ENCODE results near the gene IMMP2L.

Gene IMMP2L

DNA sequence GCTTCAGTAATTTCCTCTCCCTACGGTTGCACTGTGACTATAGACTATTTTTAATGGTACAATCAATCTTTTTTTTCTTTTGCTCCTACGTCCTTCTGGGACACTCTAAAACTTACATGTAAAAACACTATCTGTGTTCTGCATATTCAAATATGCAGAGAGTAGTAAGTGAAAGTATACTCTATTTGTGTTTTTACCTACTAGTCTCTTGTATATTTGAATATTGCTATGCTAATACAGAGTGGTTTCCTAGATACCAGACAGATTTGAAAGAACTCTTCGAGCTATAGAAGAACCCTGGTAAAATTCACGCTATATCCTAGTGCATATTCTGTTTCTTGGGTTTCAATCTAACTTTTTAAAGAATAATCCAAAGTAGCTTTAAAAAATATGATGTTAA lies 672.2 kb downstream of the IMMP2L start:
- no peak for DNase-seq

DNA sequence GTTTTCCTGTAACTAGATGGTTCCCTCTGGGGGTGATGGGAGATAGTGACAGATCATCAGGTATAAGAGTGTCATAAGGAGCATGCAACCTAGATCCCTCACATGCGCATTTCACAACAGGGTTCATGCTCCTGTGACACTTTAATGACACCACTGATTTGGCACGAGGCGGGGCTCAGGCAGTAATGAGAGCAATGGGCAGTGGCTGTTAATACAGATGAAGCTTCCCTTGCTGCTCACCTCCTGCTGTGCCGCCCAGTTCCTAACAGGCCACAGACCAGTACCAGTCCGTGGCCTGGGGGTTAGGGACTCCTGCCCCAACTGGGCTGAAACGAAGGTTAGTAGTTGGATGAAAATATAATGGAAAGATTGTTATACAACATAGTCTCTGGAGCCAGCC lies 673.0 kb downstream of the IMMP2L start:
- DNase-seq = no peak

DNA sequence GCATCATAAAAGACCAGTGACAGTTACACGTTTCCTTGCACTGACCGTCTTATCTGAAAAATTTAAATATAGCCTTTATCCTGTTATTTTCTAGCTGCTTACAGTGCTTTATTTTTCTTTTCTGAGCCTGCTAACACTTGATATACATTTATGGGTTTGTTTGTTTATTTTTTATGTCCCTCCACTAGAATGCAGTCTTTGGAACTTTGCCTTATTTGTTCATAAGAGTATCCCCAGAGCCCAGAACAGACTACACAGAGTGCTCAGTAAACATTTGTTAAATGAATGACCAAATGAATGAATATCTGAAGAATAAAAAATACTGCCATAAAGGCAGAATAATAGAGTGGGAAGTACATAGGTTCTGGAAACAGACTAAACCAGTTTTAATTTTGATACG lies 673.7 kb downstream of the IMMP2L start:
- no peak for DNase-seq

DNA sequence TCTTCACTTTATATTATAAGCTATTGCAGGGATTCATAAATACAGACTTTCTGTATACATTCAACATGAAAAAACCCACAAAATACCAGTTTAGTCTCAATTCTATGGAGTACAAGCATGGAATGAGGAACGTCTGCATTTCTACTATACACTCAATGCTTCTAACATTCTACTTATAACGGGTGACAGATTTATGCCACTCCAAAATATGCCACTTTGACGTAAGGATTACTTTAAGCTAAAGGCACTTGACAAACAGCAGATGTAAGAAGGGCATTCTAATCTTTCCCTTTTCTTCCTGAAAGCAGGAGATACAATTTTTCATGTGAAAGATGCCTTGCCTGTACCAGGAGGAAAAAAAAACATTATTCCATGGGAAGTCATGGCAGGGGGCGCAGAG lies 676.8 kb downstream of the IMMP2L start:
- no peak for DNase-seq

DNA sequence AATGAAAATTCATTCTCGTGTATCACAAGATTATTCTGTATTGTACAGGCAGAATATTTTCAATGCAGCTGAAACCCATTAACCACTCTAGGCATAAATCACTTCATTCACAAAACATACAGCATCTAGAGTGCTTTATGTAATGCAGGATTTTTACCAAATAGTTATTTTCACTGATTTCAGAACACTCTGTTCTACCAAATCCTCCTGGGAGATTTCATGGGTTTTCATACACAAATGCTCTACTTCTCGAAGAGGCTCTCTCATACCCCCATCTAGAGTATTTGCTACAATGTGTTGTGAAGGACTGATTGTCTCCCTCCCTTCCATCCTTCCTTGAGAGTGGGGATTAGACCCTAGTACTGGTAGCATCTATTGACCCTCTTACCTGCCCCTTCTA lies 680.6 kb downstream of the IMMP2L start:
- DNase-seq = no peak

DNA sequence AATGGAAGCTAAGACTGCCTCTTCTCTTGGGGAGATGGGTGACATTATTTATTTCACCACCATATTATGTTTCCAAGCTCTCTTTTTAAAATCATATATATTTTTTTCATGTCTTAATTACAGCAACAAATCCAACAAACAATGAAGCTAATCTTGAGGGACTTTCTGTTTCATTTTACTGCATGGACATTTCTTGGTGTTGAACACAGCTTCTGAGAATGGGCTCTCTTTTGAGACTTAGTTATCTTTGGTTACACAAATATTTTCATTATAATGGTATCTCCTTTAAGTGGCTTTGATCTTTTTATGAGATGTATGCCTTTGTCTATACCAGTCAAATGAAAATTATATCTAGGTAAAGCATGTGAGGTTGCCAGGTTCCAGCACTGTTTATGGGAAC lies 681.3 kb downstream of the IMMP2L start:
- DNase-seq = no peak

DNA sequence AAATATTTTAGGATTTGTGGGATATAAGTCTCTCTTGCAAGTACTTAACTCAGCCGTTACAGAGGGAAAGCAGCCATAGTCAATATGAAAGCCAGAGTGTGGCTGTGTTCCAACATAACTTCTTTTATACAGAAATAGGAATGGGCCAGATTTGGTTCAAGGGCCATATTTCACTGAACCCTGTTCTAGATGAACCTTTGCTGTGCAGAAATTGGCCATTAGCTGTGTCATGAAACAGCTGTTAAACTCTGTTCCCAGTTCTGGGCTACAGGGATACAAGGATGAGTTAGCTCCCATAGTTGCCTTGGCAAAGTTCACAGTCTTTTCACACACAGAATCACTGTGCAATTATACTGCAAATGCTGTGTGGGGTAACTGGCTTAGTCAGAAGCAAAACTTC lies 685.3 kb downstream of the IMMP2L start:
- DNase-seq = no peak

DNA sequence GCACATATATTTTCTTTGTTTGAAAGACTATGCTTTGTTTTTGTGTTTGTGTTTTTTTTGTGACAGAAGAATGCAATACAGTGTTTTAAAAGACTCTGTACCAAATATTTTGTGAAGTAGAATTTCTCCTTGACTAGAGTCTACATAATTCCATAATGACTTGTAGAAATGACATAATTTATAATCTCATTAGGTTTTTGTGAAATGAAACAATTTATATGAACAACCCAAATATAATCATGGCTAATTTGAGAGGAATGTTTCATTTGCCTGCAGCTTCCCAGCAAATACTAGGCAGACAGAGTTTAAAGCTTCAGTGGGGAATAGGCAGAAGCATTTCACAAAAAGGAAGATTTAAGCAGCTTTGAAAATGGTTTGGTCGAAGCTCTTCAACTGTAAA lies 686.9 kb downstream of the IMMP2L start:
- no peak for DNase-seq

DNA sequence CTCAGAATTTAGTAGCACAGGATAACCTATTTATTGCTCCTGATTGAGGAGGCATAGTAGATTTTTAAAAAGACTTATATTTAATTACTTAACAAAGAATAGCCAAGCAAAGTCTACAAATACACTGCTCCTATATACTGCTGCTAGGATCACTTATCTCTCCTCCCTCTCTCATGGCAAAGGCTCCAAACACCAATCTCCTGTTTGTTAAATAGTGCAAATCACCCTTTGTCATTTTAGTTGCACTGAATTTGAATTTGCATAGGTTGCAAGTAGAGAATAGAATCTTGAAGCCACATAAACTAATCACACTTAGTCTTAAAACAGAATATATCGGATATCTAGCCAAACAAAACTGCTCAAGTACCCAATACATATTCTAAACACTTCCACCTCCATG lies 690.4 kb downstream of the IMMP2L start:
- DNase-seq = no peak

DNA sequence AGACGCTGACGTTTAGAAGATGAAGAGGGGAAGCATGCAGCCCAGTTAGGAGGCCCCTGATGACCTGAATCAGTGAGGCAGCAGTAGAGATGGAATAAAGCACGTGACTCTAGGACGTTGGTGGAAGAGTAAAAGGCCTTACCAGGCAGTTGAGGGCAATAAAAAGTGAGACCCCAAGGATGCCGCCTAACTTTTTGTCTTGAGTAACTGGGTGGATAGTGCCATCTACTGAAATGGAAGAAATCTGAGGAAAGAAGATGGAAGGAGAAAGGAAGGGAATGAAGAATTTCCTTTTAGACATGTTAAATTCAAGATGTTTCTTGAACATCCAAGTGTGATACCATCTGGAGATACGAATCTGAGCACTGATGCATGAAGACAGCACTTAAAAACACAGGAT lies 691.4 kb downstream of the IMMP2L start:
- no peak for DNase-seq

DNA sequence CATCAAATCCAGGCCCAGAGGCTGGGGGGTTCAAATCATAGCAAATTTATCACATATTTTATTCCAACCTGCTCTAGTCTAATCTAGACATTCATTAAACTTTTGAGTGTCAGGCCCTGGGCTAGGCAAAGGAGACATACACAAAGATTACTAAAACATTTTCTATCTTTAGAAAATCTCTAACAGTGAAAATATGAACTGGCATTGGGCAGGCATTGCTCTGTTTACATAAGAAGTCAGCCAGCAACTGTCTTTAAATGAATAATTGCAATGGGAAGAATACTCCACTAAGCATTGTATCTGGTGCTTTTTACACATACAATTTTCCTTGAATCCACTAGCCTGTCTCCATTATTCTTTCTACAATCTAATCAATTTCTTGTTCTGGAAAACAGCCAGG lies 693.8 kb downstream of the IMMP2L start:
- no peak for DNase-seq

DNA sequence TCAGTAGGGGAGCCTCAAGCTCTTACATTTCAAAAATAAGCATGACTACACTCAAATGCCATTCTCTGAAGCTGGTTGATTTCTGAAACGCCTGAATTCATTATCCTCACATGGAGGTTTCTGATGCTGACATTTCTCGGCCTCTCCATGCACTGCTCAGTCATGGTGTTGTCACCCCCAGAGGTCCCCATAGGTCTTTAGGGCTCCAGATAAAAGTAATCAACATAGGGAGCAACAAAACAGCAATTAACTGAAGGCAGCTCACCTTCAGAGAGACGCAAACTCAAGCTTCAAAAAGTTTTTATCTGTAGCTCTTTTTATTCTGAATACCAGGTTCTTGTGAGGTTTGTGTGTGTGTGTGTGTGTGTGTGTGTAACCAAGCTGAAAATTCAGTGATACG lies 694.5 kb downstream of the IMMP2L start:
- DNase-seq = no peak

DNA sequence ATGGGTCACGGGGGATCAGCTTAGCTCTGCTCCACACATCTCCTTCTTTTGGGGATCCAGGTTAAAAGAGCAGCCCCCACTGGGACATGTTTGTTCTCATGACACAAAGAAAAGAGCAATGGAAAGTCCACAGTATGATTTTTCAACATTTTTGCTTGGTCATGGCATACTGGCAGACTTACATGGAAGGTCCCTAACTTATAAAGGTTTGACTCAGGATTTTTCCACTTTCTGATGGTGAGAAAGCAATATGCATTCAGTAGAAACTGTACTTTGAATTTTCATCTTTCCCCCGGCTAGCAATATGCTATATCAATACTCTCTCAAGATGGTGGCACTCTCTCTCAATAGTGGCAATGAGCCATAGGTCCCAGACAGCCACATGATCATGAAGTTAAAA lies 699.0 kb downstream of the IMMP2L start:
- no peak for DNase-seq

DNA sequence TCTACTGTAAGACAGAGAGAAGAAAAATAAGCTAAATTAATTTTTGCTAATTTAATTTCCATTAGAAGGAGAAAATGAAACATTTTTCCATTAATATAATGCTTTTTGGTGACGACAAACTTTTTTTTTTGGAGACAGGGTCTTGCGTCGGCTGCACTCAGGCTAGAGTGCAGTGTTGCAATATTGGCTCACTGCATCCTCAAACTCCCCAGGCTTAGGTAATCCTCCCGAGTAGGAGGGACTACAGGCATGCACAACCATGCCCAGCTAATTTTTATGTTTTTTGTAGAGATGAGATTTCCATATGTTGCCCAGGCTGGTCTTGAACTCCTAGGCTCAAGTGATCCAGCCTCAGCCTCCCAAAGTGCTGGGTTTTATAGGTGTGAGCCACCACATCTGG lies 701.1 kb downstream of the IMMP2L start:
- DNase-seq = no peak

DNA sequence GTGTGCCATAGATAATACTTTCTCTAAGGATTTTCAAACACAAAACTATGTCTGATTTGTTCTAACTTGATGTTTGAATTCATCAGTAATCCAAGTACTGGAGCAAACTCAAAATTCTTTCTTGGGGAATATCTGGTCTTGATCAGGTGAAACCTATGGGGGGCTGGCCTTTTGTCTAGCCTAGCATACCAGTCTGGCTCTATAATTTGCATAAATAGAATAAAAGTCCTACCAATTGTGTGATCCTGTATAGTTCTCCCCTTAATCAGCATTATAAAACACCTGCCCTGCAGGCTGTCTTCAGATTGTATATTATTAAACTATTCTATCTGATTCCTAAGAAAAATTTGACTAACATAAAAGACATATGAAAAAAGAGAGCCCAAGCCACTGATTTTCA lies 705.2 kb downstream of the IMMP2L start:
- DNase-seq = no peak

DNA sequence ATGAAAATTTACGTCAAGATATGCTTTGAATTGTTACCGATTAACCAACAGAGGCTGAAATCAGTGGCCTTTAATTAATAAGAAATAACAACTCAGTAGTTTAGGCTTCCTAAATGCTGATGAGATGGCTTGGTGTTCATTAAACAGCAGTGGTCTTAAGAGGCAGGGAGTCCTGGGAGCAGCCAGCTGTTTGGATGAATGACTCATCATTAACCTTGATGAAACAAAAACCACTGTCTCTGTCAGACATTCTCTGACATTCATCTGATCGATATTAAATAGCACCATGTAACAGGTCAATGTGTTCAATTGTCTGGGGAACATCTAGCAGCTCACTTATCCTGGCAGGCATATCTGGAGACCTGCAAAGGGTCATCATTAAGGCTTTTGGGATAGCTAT lies 705.6 kb downstream of the IMMP2L start:
- DNase-seq = no peak

DNA sequence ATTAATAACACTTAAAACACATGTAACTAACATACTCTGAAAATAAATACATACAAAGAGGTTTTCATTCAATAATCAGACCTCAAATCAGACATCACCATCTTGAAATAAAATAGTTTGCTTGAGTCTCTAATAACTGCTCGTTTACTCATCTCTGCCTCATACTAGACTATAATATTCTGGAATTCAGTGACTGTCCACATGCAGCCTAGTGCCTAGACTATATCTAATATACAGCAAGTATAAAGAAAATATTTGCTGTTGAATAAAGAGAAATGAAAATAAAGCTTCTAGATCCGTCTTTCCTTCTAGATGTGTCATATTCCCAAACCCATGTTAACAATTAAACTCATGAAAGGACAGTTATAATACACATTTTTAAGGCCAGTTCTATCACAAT lies 707.6 kb downstream of the IMMP2L start:
- no peak for DNase-seq

DNA sequence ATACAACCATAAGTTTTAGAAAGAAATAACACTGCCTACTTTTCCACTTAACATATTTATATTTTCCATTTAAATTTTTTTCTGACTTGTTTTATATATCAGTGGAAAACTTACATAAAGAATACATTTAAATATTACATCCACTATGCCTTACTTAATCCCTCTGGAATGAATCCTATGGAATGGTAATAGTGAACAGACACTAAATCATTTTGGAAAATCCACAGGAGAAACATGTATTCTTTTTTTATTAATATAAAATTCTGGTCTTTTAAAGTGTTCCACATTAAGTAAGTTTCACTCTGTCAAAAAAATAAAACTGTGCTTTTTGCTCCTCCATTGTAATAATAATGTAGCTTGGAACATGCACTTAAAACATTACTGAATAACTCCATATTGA lies 708.1 kb downstream of the IMMP2L start:
- DNase-seq = no peak

DNA sequence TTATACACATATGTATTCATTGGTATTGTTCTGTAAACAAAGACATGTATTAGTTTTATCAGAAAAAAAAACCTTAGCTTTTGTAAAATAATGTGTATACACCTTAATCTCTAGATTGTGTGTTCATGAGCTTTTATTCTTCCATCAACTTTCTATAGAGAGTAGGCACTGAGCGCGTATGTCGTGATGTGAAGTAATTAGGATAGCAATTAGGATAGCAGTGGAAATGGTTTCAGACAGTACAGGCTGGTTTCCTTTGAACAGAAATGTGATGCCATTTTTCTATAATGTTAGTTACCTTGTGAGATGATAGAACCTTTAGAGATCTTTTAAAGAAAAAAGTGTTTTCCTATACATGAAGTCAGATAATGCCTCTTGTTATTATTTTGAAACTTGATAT lies 709.0 kb downstream of the IMMP2L start:
- DNase-seq = no peak

DNA sequence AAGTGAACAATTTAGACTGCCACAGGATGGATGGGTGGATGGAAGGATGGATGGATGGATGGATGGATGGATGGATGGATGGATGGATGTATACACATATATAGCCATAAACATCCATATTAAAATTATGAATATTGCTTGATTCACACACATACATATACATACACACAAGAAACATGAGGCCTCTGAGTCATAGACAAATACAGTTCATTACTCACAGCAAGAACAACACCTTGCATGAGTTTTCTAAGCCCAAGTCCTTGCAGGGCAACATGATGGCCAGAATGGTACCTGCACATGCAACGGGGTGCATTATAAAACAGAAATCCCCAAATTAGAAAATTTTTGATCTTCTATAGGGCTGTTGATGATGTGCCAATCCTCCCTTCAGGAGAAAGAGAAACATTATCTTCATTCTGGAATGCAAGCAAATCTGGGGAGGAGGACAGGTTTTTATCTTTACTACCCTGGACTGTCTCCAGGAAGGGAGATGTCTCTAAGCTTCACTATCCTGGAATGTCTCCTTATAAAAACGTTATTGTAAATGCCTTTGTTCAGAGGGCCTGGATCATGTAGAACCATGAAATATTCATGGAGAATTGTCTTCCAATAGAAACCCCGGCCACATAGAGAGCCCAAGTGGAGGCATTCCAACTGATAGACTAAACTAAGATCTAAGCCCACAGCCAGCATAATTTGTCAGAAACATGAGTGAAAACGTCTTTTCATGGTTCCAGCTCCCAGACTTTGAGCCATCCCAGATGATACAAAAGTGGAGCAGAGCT lies 709.9 kb downstream of the IMMP2L start:
- no peak for DNase-seq

DNA sequence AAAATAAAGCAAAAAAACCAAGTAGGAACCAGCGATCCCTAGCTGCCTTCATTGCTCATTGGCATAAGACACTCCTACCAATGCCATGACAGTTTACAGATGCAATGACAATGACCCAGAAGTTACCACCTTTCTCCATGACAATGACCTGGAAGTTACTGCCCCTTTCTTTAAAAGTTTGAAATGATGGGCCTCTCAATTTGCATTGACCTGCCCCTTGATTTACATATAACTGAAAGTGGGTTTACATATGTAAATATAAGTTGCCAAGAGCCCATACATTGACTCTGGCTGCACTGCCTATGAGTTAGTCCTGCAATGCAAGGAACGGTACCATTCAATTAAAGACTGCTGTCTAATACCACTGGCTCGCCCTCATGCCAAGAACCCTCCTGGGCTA lies 712.1 kb downstream of the IMMP2L start:
- DNase-seq = no peak

DNA sequence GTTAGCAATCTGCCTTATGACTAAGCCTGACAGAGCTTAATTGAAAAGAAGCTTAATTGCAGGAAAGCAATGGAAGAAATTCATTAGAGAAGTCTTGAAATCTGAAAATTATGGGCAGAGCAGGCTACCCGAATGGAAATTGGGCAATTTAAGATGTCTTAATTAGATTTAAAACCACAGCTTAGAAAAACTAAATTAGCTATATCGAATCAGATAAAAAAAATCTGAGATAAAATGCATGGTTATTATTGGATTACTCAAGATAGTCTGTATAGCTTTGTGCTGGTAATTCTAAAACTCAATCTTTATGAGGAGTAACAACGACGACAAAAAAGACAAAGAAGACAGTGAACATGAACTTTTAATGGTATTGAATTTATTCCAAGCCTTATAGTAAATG lies 719.5 kb downstream of the IMMP2L start:
- no peak for DNase-seq

DNA sequence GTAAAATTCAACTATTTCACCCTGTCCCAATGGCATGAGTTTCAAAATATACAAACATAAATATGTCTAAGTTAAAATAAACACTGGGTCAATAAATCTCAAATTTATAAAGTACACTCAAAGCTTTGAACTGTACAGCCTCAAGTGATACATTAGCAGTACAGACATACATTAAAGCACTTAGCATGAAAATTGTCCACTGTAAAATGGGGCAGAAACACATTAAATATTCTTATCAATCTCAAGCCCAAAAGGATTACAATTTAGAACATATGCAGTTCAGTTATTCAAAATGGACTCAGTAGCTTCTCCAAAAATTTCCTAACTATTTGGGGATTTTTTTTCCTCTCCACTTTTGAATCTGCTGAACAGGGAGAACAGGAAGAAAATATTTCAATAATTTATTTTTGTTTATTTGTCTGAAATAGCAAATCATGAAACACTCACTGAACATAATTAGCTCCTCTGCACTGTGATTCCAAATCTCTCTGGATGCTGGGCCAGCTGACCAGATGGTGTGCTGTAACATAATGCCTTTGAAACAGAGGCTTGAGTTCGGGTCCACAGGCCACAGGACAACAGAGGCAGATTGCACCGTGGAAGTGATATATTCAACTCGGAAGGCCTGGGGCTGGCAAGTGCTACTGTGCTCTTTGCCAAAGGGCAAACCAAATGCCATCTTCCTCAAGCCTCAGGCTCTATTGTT lies 720.3 kb downstream of the IMMP2L start:
- no peak for DNase-seq

DNA sequence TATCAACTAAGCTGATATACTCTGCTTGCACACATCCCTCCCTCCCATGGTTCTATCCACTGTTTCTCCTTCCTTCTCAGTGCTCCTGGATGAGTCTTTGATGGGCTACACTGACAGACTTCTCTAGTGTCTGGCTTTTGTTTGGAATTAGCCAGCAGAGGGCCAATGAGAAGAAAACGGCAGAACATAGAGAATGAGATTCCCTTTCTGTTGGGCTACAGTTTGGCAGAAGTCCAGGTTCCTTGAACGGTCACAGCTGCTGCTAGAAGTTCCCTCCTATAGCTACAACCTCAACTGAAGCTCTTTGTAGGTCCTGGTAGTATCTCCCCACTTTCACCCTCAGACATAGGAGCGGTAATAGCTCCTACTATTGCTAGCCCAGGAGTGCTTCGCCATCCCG lies 722.4 kb downstream of the IMMP2L start:
- peak; percentile 62 for DNase-seq

DNA sequence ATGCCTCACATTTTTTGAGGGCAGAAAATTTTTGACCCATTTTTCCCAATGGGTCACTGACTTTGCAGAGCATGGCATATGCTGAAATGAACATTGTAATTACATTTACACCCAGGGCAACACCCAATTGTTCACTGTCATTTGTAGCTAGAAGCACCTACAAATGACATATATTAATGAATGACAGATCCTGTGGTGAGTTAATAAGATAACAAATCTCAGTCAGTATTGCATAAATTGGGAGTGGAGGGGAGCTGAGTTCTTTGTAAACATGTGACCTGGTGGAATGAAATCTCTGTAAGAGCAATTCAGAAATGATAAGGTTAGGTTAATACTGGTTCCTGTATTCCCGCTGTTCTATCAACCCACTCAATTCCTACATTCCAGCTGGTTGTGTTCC lies 726.4 kb downstream of the IMMP2L start:
- DNase-seq = no peak

Data from NCI-H2029 (cell line).